Hepatocyte (in vitro differentiated cells): ENCODE results near the gene ZNF174. TPM values are rescaled to one million over a fixed set of nuclear protein-coding genes. Genes with fewer than 3 reads are reported as not detected.

Source experiments
- DNase-seq: peaks from one replicate; pipeline ENCODE4 v3.0.0-alpha.2; 2016; ENCODE audit warnings: low spot score
- H2AFZ ChIP-seq: fragments of 200-600 bp; sonication (generic); 2 replicates; pipeline ENCODE4 v1.6.0; 2016; ENCODE audit warnings: antibody characterized with exemption, mild to moderate bottlenecking
- H3K27ac ChIP-seq: fragments of 200-600 bp; sonication (generic); 2 replicates; pipeline ENCODE4 v1.5.1; 2016; ENCODE audit warnings: mild to moderate bottlenecking
- H3K27me3 ChIP-seq: fragments of 200-600 bp; sonication (generic); 2 replicates; pipeline ENCODE4 v1.6.1; 2016
- H3K36me3 ChIP-seq: fragments of 200-600 bp; sonication (generic); replicated peaks from 2 replicates; pipeline ENCODE4 v1.5.1; 2016; ENCODE audit warnings: low read depth; ENCODE audit not compliant: insufficient read depth
- H3K4me1 ChIP-seq: fragments of 200-600 bp; sonication (generic); 2 replicates; pipeline ENCODE4 v1.5.1; 2016; ENCODE audit warnings: mild to moderate bottlenecking, moderate library complexity; ENCODE audit not compliant: insufficient read depth
- H3K4me2 ChIP-seq: fragments of 200-600 bp; sonication (generic); 2 replicates; pipeline ENCODE4 v1.6.0; 2016
- H3K4me3 ChIP-seq: fragments of 200-600 bp; sonication (generic); 2 replicates; pipeline ENCODE4 v1.5.1; 2016; ENCODE audit warnings: mild to moderate bottlenecking
- H3K79me2 ChIP-seq: fragments of 200-600 bp; sonication (generic); 2 replicates; pipeline ENCODE4 v1.6.0; 2017; ENCODE audit warnings: mild to moderate bottlenecking
- H3K9me2 ChIP-seq: fragments of 200-600 bp; sonication (generic); replicated peaks from 2 replicates; pipeline ENCODE4 v1.6.0; 2017; ENCODE audit warnings: mild to moderate bottlenecking; ENCODE audit not compliant: insufficient read depth
- H3K9me3 ChIP-seq: fragments of 200-600 bp; sonication (generic); 2 replicates; pipeline ENCODE4 v1.5.1; 2016; ENCODE audit warnings: low read depth, mild to moderate bottlenecking
- H4K20me1 ChIP-seq: fragments of 200-600 bp; sonication (generic); 2 replicates; pipeline ENCODE4 v1.6.0; 2016; ENCODE audit warnings: mild to moderate bottlenecking; ENCODE audit not compliant: insufficient read depth, poor library complexity, severe bottlenecking
- EZH2 ChIP-seq: fragments of 200-600 bp; sonication (generic); IDR thresholded peaks from 2 replicates; pipeline ENCODE4 v1.6.1; 2016; ENCODE audit warnings: antibody characterized with exemption, mild to moderate bottlenecking, borderline replicate concordance
- EZH2phosphoT487 ChIP-seq: fragments of 200-600 bp; sonication (generic); IDR thresholded peaks from one replicate; pipeline ENCODE4 v1.6.1; 2018; ENCODE audit warnings: antibody characterized with exemption, mild to moderate bottlenecking, low read depth, moderate library complexity; ENCODE audit not compliant: unreplicated experiment, severe bottlenecking
- WGBS: methylation state at CpG from one replicate; pipeline ENCODE4 v1.1.6; 2016; ENCODE audit warnings: low lambda C conversion rate; ENCODE audit errors: missing lambda C conversion rate; 5-methylcytosine and 5-hydroxymethylcytosine counted together
- polyA plus RNA-seq: library from polyadenylated mRNA; unstranded; fragments of >200 nt; fragmentation: Nextera tagmentation; extraction: Ambion mirVana; gene quantifications from 2 replicates; pipeline ENCODE4 v1.2.1, GENCODE V29; 2016
- total RNA-seq: library from RNA; depleted of rRNA; stranded (reverse); fragments of >200 nt; gene quantifications from 2 replicates; pipeline ENCODE4 v1.2.3, GENCODE V29; 2014
- TF ChIP-seq, protein P1 (sequence below): fragments of 200-600 bp; sonication (generic); IDR thresholded peaks from 2 replicates; pipeline ENCODE4 v1.5.1; 2016; ENCODE audit warnings: antibody characterized with exemption, mild to moderate bottlenecking; ENCODE audit not compliant: poor library complexity

The ZNF174 gene
- total and polyA plus RNA-seq, 2 experiments from 2014 or later: 8.0 to 13.5 TPM

GRCh38 chr16:3458852-3459361, 57.9 kb downstream of the ZNF174 start:
- H3K4me1 ChIP-seq: peaks cover 10% of the 10 kb centered on the region
- no peak overlapping the region for H2AFZ ChIP-seq
- H3K9me3 ChIP-seq: no peaks in the 10 kb centered on the region
- 5% methylated on average over 10 of the region's 10 CpGs for WGBS
- H3K27me3 ChIP-seq: no peaks in the 10 kb centered on the region
- peaks cover 46% of the 10 kb centered on the region for H4K20me1 ChIP-seq
- peak overlapping the region; percentile 98 for H3K27ac ChIP-seq
- TF ChIP-seq EZH2phosphoT487 (no peak), EZH2 (no peak)
- TF ChIP-seq, protein P1, sequence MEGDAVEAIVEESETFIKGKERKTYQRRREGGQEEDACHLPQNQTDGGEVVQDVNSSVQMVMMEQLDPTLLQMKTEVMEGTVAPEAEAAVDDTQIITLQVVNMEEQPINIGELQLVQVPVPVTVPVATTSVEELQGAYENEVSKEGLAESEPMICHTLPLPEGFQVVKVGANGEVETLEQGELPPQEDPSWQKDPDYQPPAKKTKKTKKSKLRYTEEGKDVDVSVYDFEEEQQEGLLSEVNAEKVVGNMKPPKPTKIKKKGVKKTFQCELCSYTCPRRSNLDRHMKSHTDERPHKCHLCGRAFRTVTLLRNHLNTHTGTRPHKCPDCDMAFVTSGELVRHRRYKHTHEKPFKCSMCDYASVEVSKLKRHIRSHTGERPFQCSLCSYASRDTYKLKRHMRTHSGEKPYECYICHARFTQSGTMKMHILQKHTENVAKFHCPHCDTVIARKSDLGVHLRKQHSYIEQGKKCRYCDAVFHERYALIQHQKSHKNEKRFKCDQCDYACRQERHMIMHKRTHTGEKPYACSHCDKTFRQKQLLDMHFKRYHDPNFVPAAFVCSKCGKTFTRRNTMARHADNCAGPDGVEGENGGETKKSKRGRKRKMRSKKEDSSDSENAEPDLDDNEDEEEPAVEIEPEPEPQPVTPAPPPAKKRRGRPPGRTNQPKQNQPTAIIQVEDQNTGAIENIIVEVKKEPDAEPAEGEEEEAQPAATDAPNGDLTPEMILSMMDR: no peak
- no peaks in the 10 kb centered on the region for H3K9me2 ChIP-seq
- H3K4me3 ChIP-seq: peak overlapping the region; percentile 71
- H3K79me2 ChIP-seq: peaks cover 60% of the 10 kb centered on the region
- DNase-seq: peak; percentile 85
- H3K36me3 ChIP-seq: no peaks in the 10 kb centered on the region
- peak overlapping the region; percentile 91 for H3K4me2 ChIP-seq

Other genes with a start within 250 kb of the ZNF174 start
- gene OR1F1, start 213.0 kb upstream of the ZNF174 start, total RNA-seq: not detected in 2 replicates
- gene OR1F1, start 213.0 kb upstream of the ZNF174 start, polyA plus RNA-seq: 0.61 TPM in 1 of 2 replicates, not detected in the other
- 7.9 and 12.5 TPM in 2 replicates for gene ZNF200, start 166.1 kb upstream of the ZNF174 start, total RNA-seq
- 4.6 and 6.0 TPM in 2 replicates for gene ZNF200, start 166.1 kb upstream of the ZNF174 start, polyA plus RNA-seq
- gene MEFV, start 144.6 kb upstream of the ZNF174 start, total RNA-seq: 0.13 TPM in 1 of 2 replicates, not detected in the other
- 0.55 TPM in 1 of 2 replicates, not detected in the other for gene MEFV, start 144.6 kb upstream of the ZNF174 start, polyA plus RNA-seq
- 39.7 and 47.5 TPM in 2 replicates for gene ZNF263, start 117.7 kb upstream of the ZNF174 start, total RNA-seq
- 25.0 and 33.2 TPM in 2 replicates for gene ZNF263, start 117.7 kb upstream of the ZNF174 start, polyA plus RNA-seq
- gene TIGD7, start 95.8 kb upstream of the ZNF174 start, total RNA-seq: 6.8 and 9.4 TPM in 2 replicates
- 5.1 and 9.7 TPM in 2 replicates for gene TIGD7, start 95.8 kb upstream of the ZNF174 start, polyA plus RNA-seq
- gene ZNF75A, start 95.7 kb upstream of the ZNF174 start, total RNA-seq: 21.9 and 25.9 TPM in 2 replicates
- gene ZNF75A, start 95.7 kb upstream of the ZNF174 start, polyA plus RNA-seq: 24.9 and 33.0 TPM in 2 replicates
- gene OR2C1, start 45.3 kb upstream of the ZNF174 start, total RNA-seq: not detected in 2 replicates
- gene OR2C1, start 45.3 kb upstream of the ZNF174 start, polyA plus RNA-seq: 0.34 TPM in 1 of 2 replicates, not detected in the other
- gene ZSCAN32, start 211 bp upstream of the ZNF174 start, total RNA-seq: 9.7 and 11.5 TPM in 2 replicates
- gene ZSCAN32, start 211 bp upstream of the ZNF174 start, polyA plus RNA-seq: 5.3 and 6.5 TPM in 2 replicates
- gene ZNF597, start 42.3 kb downstream of the ZNF174 start, total RNA-seq: 3.5 and 4.0 TPM in 2 replicates
- gene ZNF597, start 42.3 kb downstream of the ZNF174 start, polyA plus RNA-seq: 1.2 and 2.1 TPM in 2 replicates
- gene NAA60, start 42.5 kb downstream of the ZNF174 start, total RNA-seq: 34.6 and 47.2 TPM in 2 replicates
- 67.9 and 82.4 TPM in 2 replicates for gene NAA60, start 42.5 kb downstream of the ZNF174 start, polyA plus RNA-seq
- gene C16orf90, start 94.3 kb downstream of the ZNF174 start, total RNA-seq: not detected in 2 replicates
- gene C16orf90, start 94.3 kb downstream of the ZNF174 start, polyA plus RNA-seq: not detected in 2 replicates
- 14.7 and 18.5 TPM in 2 replicates for gene CLUAP1, start 99.8 kb downstream of the ZNF174 start, total RNA-seq
- gene CLUAP1, start 99.8 kb downstream of the ZNF174 start, polyA plus RNA-seq: 23.2 and 25.8 TPM in 2 replicates
- 0.10 TPM in 1 of 2 replicates, not detected in the other for gene NLRC3, start 176.2 kb downstream of the ZNF174 start, total RNA-seq
- gene NLRC3, start 176.2 kb downstream of the ZNF174 start, polyA plus RNA-seq: 0.15 and 0.17 TPM in 2 replicates
- gene SLX4, start 210.4 kb downstream of the ZNF174 start, total RNA-seq: 3.5 and 4.6 TPM in 2 replicates
- gene SLX4, start 210.4 kb downstream of the ZNF174 start, polyA plus RNA-seq: 1.9 and 3.4 TPM in 2 replicates